ENCODE data around the gene RPGRIP1L. TPM values are rescaled to one million over a fixed set of nuclear protein-coding genes. Genes with fewer than 3 reads are reported as not detected.

Gene RPGRIP1L
- total and polyA plus RNA-seq, 9 of the 15 experiments (the other 6 are each of a cell fraction or from before 2014, with no cell fraction given), result 3.2 to 7.7 (median 5.8) TPM

DNA sequence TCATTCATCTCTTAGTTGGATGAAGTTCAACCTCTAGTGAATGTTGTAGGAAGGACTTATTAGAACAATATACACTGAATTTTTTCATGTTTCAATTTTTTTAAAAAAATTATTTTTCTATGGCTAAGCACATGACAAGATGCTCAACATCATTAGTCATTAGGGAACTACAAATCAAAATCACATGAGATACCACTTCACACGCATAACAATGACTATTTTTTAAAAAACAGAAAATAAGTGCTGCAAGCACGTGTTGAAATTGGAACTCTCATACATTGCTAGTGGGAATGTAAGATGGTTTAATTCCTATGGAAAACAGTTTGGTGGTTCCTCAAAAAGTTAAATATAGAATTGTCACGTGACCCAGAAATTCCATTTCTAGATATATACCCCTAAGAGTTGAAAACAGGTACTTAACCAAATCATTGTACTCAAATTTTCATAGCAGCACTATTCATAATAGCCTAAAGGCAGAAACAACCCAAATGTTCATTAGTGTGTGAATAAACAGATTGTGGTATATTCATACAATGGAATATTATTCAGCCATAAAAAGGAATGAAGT is 115.5 kb downstream of the RPGRIP1L start:
- Histone ChIP-seq H3K27ac (ENCODE audit: extremely low read depth, low read depth, low read length) (no peak overlapping the region), H3K79me2 (ENCODE audit: control insufficient read depth, insufficient read depth, low read length) (no peaks in the 10 kb centered on the region), H4K20me1 (replicated peaks; ENCODE audit: control insufficient read depth, insufficient read depth, low read length) (no peaks in the 10 kb centered on the region), H3K27me3 (ENCODE audit: control insufficient read depth in 2 of 2, insufficient read depth in 2 of 2, low read length in 2 of 2) (no peaks in the 10 kb centered on the region; a peak in 1 of 5 replicates), H3K9ac (ENCODE audit: insufficient read depth in 1 of 2, low read depth in 2 of 2, low read length in 2 of 2) (no peak overlapping the region), H3K4me3 (no peak overlapping the region), H3K4me2 (ENCODE audit: insufficient read depth, low read length) (no peak overlapping the region), H2AFZ (ENCODE audit: low read depth, low read length) (no peak overlapping the region), H3K9me3 (replicated peaks; ENCODE audit: control insufficient read depth, insufficient read depth, low read depth, low read length) (no peaks in the 10 kb centered on the region), H3K36me3 (ENCODE audit: control insufficient read depth, insufficient read depth, low read length) (no peaks in the 10 kb centered on the region), H3K4me1 (replicated peaks in 1 of 2; ENCODE audit: control insufficient read depth in 2 of 2, insufficient read depth in 2 of 2, low read length in 2 of 2) (no peaks in the 10 kb centered on the region), H3K9me1 (ENCODE audit: control insufficient read depth, insufficient read depth, low read length) (no peaks in the 10 kb centered on the region)
- BruUV-seq (replicated peaks), result no TSS peak
- FAIRE-seq, result no peak
- no peak for ATAC-seq
- intact Hi-C loops (cut with micrococcal nuclease) (no loop called here), in situ Hi-C loops (cut with MboI) (no loop called here)
- WGBS (ENCODE audit: insufficient coverage, low coverage, missing lambda C conversion rate), result 0% methylated on average over 3 of the region's 3 CpGs
- ChIA-PET POLR2A (no interaction called here), CTCF (ENCODE audit: low intra/inter-chr PET ratio) (no interaction called here)
- no peak for DNase-seq (ENCODE audit: extremely low read depth in 1 of 4, low spot score in 3 of 4)
- TF ChIP-seq, protein P1, sequence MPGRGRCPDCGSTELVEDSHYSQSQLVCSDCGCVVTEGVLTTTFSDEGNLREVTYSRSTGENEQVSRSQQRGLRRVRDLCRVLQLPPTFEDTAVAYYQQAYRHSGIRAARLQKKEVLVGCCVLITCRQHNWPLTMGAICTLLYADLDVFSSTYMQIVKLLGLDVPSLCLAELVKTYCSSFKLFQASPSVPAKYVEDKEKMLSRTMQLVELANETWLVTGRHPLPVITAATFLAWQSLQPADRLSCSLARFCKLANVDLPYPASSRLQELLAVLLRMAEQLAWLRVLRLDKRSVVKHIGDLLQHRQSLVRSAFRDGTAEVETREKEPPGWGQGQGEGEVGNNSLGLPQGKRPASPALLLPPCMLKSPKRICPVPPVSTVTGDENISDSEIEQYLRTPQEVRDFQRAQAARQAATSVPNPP (IDR thresholded peaks at IDR 0.05; ENCODE audit: borderline replicate concordance, insufficient read depth, insufficient read length), result no peak
- peak; percentile 28; the same call in 1 of the 2 replicates for TF ChIP-seq CBFA2T2 (conservative IDR thresholded peaks at IDR 0.05)
- TF ChIP-seq, protein P2, sequence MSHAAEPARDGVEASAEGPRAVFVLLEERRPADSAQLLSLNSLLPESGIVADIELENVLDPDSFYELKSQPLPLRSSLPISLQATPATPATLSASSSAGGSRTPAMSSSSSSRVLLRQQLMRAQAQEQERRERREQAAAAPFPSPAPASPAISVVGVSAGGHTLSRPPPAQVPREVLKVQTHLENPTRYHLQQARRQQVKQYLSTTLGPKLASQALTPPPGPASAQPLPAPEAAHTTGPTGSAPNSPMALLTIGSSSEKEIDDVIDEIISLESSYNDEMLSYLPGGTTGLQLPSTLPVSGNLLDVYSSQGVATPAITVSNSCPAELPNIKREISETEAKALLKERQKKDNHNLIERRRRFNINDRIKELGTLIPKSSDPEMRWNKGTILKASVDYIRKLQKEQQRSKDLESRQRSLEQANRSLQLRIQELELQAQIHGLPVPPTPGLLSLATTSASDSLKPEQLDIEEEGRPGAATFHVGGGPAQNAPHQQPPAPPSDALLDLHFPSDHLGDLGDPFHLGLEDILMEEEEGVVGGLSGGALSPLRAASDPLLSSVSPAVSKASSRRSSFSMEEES (CRISPR knock-in tag; IDR thresholded peaks at IDR 0.05), result peak; percentile 86
- TF ChIP-seq ERF (CRISPR knock-in tag; IDR thresholded peaks at IDR 0.05), result no peak
- TF ChIP-seq ZBED1 (IDR thresholded peaks at IDR 0.05), result no peak
- no peak for TF ChIP-seq MXI1 (IDR thresholded peaks at IDR 0.05; ENCODE audit: low read depth, low read length)
- TF ChIP-seq ADNP (tag; IDR thresholded peaks at IDR 0.05), result no peak
- no peak for TF ChIP-seq CHD4 (IDR thresholded peaks at IDR 0.05; ENCODE audit: insufficient read depth, insufficient replicate concordance, low read depth, low read length, poor library complexity, severe bottlenecking)
- TF ChIP-seq SRSF3 (IDR thresholded peaks at IDR 0.05; ENCODE audit: insufficient read depth, low read length), result no peak
- TF ChIP-seq SAP30 (IDR thresholded peaks at IDR 0.05; ENCODE audit: borderline replicate concordance, insufficient read depth, low read depth, low read length, poor library complexity, severe bottlenecking), result no peak
- no peak for TF ChIP-seq ZNF408 (CRISPR knock-in tag; IDR thresholded peaks at IDR 0.05; ENCODE audit: low read depth)
- TF ChIP-seq POLR3A (IDR thresholded peaks at IDR 0.05; ENCODE audit: borderline replicate concordance, extremely low read depth, insufficient read depth, insufficient read length), result no peak
- TF ChIP-seq, protein P3, sequence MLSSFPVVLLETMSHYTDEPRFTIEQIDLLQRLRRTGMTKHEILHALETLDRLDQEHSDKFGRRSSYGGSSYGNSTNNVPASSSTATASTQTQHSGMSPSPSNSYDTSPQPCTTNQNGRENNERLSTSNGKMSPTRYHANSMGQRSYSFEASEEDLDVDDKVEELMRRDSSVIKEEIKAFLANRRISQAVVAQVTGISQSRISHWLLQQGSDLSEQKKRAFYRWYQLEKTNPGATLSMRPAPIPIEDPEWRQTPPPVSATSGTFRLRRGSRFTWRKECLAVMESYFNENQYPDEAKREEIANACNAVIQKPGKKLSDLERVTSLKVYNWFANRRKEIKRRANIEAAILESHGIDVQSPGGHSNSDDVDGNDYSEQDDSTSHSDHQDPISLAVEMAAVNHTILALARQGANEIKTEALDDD (IDR thresholded peaks at IDR 0.05), result no peak
- no peak for TF ChIP-seq RFX1 (IDR thresholded peaks at IDR 0.05)
- no peak for TF ChIP-seq TCF7 (IDR thresholded peaks at IDR 0.05; ENCODE audit: borderline replicate concordance)
- TF ChIP-seq, protein P4, sequence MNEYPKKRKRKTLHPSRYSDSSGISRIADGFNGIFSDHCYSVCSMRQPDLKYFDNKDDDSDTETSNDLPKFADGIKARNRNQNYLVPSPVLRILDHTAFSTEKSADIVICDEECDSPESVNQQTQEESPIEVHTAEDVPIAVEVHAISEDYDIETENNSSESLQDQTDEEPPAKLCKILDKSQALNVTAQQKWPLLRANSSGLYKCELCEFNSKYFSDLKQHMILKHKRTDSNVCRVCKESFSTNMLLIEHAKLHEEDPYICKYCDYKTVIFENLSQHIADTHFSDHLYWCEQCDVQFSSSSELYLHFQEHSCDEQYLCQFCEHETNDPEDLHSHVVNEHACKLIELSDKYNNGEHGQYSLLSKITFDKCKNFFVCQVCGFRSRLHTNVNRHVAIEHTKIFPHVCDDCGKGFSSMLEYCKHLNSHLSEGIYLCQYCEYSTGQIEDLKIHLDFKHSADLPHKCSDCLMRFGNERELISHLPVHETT (CRISPR knock-in tag; conservative IDR thresholded peaks at IDR 0.05 in 1 of 2, IDR thresholded peaks at IDR 0.05 in 1 of 2), result no peak
